PFSK-1 (cell line): ENCODE measurements around the gene RNF113B.

Experiments
- FOXP2 ChIP-seq: optimal IDR thresholded peaks from 2 replicates; pipeline ENCODE3; 2011; ENCODE audit warnings: borderline replicate concordance, control low read depth, inconsistent platforms; ENCODE audit not compliant: insufficient read depth; ENCODE audit errors: extremely low read length, extremely low read depth
- POLR2AphosphoS5 ChIP-seq: IDR thresholded peaks from 2 replicates; pipeline ENCODE4 v1.6.1; 2012; ENCODE audit warnings: low read depth, mild to moderate bottlenecking, control low read depth, low read length, moderate library complexity
- REST ChIP-seq, 2 experiments: IDR thresholded peaks; 2 replicates each; pipeline versions ENCODE4 v1.6.1 to v1.8.0; 2011 to 2012; ENCODE audit warnings: low read depth in 2 of 2, low read length in 2 of 2, control low read depth in 1 of 2, inconsistent platforms in 1 of 2, mild to moderate bottlenecking in 1 of 2, moderate library complexity in 1 of 2; ENCODE audit not compliant: insufficient read depth in 1 of 2
- SIN3A ChIP-seq: IDR thresholded peaks from 2 replicates; pipeline ENCODE4 v1.6.1; 2012; ENCODE audit warnings: mild to moderate bottlenecking, low read length, moderate library complexity, borderline replicate concordance; ENCODE audit not compliant: insufficient read depth
- TAF1 ChIP-seq: IDR thresholded peaks from 2 replicates; pipeline ENCODE4 v1.6.1; 2012; ENCODE audit warnings: low read length, control low read depth, borderline replicate concordance; ENCODE audit not compliant: insufficient read depth

Gene RNF113B

GRCh38 chr13:98206946-98207345, 29.9 kb upstream of the RNF113B start:
- no peak for TF ChIP-seq TAF1
- TF ChIP-seq POLR2AphosphoS5, result no peak
- no peak for TF ChIP-seq FOXP2

DNA sequence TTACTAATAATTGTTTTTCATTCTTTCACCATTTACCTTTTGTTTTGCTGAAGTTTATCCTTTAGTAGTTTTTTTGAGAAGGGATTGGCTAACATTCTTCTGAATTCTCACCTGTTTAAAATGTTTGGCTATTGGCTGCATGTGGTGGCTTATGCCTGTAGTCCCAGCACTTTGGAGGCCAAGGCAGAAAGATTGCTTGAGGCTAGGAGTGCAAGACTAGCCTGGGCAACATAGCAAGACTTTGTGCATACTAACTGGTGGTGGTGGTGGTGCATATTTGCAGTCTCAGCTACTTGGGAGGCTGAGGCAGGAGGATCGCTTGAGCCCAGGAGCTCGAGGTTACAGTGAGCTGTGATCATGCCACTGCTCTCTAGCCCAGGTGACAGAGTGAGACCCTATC, 27.5 kb upstream of the RNF113B start:
- no peak for TF ChIP-seq POLR2AphosphoS5
- TF ChIP-seq FOXP2, result no peak
- no peak for TF ChIP-seq TAF1
- no peak for TF ChIP-seq SIN3A
- TF ChIP-seq REST (IDR thresholded peaks at IDR 0.05; ENCODE audit: insufficient read depth in 1 of 2, low read depth in 2 of 2, low read length in 2 of 2), result no peak

GRCh38 chr13:98203646-98204326, 26.7 kb upstream of the RNF113B start:
- no peak for TF ChIP-seq SIN3A
- TF ChIP-seq TAF1, result no peak
- TF ChIP-seq POLR2AphosphoS5, result no peak
- TF ChIP-seq REST (IDR thresholded peaks at IDR 0.05; ENCODE audit: insufficient read depth in 1 of 2, low read depth in 2 of 2, low read length in 2 of 2), result no peak
- TF ChIP-seq FOXP2, result no peak

GRCh38 chr13:98201984-98202383, 24.9 kb upstream of the RNF113B start:
- TF ChIP-seq FOXP2 (no peak), POLR2AphosphoS5 (no peak), REST (IDR thresholded peaks at IDR 0.05; ENCODE audit: insufficient read depth in 1 of 2, low read depth in 2 of 2, low read length in 2 of 2) (no peak), TAF1 (no peak), SIN3A (no peak)

DNA sequence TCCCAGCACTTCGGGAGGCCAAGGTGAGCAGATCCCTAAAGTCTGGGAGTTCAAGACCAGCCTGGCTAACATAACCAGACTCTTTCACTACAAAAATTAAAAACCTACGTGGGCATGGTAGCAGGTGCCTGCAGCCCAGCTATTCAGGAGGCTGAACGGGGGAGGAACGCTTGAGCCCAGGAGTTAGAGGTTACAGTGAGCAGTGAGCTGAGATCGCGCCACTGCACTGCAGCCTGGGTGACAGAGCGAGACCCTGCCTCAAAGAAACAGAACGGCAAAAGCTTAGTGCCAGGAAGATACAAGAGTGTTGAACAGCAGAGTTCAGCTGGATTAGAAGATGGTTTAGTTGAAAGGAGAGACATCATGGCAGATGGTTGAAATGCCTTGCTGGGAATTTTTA, 24.1 kb upstream of the RNF113B start:
- TF ChIP-seq TAF1, result no peak

GRCh38 chr13:98200211-98200878, 23.3 kb upstream of the RNF113B start:
- TF ChIP-seq POLR2AphosphoS5 (no peak), REST (IDR thresholded peaks at IDR 0.05; ENCODE audit: insufficient read depth in 1 of 2, low read depth in 2 of 2, low read length in 2 of 2) (no peak), SIN3A (no peak), FOXP2 (no peak), TAF1 (no peak)
